Stimulated activated CD8-positive, alpha-beta memory T cell treated with anti-CD3 and anti-CD28 coated beads, Interleukin-7, amount 100 ng/mL, for 24 hours (primary cell): Measurements from ENCODE around the gene AMH.
"Not testable (repeated sequence)": the region's sequence is repeated elsewhere in the genome, so short reads cannot be mapped to it uniquely, and the experiment has no call there.

Experiments used
- DNase-seq: peaks from one replicate; pipeline ENCODE4 v3.0.0-alpha.2; 2020; ENCODE audit warnings: low read depth

AMH gene

GRCh38 chr19:2270423-2271233 lies 21.5 kb downstream of the AMH start:
- no peak for DNase-seq

DNA sequence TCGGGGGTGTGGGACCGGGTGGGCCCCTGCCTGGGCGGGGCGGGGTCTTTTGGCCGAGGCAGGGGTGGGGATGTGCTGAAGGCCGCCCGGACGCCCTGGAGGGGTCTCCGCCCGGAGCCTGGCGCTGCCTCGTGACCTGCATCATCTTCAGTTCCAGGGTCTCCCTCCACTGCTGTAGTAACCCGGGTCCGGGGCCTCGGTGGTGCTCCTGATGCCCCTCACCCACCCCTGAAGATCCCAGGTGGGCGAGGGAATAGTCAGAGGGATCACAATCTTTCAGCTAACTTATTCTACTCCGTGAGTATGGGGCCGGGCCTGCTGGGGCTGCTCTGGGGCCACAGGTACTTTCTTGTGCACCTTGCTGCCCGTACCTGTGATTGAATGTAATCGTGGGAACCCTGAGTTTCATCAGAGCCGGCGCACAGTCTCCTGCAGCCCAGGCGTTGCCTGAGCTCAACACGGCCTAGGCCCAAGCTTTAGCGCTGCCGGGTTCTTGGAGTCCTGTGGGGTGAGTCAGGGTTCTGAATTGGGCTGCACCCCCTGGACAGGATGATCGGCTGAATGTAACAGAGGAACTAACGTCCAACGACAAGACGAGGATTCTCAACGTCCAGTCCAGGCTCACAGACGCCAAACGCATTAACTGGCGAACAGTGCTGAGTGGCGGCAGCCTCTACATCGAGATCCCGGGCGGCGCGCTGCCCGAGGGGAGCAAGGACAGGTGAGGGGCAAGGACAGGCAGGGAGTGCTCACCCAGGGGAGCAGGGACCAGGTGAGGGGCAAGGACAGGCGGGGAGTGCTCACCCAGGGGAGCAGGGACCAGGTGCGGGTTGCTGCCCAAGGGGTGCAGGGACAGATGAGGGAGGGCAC lies 22.3 kb downstream of the AMH start:
- no peak for DNase-seq

- peak; percentile 55 for DNase-seq
Observed at GRCh38 chr19:2273356-2274184, 24.4 kb downstream of the AMH start.

DNA sequence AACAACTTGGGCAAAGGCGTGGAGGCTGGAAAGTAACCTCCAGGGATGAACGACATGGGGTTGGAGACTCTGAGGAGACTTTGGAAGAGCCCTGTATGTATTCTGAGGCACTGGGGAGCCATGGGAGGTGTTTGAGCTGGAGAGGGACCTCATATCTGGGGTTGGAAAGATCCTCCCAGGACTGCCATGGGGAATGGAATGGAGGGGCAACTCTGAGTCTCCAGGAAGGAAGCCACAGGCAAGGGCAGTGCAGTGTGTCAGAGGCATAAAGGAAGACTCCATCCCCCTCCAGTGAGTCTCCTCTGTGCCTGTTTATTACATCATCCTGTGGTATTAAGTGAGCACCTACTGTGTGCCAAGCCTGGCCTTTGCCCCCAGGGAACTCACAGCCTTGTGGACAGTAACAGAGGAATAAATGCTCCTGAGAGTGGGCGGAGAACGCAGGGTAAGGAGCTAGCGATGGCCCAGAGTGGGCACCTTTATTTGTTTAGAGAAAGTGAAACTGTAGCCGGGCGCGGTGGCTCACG lies 25.1 kb downstream of the AMH start:
- DNase-seq, result no peak

- DNase-seq, result no peak
Observed at GRCh38 chr19:2274931-2275535, 25.9 kb downstream of the AMH start.

DNA sequence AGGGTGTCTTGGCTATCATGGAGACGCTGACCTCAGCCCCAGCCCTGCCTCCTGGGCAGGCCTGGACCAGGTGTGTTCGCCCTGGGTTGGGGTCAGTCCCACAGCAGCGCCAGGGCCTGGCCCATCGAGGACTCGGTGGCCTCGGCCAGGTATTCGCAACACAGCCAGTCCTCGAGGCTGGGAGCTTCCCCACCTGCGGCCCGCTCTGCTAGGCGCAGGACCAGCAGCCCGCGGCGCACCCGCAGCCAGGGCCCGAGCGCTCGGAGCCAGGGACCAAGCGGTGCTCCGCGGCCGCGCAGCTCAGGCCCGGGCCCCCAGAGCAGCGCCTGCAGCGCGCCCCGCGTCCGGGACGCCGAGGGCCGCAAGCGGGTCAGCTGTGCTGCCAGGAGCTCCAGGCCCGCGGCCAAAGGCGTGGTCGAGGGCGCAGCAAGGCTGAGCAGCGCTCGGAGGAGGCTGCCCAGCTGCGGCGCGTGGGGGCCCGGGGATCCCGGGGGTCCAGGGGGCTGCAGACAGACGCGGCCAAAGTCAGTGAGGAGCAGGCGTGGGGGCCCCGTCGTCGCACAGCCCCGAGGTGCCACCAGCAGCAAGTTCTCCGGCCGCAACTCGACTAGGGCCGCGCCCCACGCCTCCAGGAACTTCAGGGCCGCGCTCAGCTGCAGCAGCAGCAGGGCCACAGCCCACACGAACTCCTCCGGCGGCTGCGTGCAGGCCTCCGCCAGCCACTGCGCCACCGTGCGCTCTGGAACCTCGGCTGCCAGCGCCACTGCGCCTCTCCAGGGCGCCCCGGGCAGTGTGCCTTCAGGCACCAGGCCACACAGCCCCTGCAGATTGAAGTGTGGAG lies 26.7 kb downstream of the AMH start:
- no peak for DNase-seq

- no peak for DNase-seq
Observed at GRCh38 chr19:2276429-2276986, 27.4 kb downstream of the AMH start.

DNA sequence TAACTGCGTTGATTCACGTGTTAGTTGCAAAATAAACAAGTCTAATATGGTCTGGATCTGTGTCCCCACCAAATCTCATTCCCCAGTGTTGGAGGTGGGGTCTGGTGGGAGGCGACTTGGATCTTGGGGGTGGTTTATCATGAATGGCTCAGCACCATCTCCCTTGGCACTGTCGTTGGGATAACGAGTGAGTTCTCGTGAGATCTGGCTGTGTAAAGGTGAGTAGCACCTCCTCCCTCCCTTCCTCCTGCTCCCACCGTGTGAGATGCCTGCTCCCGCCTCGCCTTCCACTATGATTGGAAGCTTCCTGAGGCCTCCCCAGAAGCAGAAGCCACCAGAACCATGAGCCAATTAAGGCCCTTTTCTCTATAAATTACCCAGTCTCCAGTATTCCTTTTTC lies 28.0 kb downstream of the AMH start:
- no peak for DNase-seq

GRCh38 chr19:2278459-2279158 lies 29.5 kb downstream of the AMH start:
- DNase-seq, result no peak

GRCh38 chr19:2280633-2281264 lies 31.6 kb downstream of the AMH start:
- no peak for DNase-seq

- not testable (repeated sequence) for DNase-seq
Observed at GRCh38 chr19:2281265-2282061, 32.3 kb downstream of the AMH start.

GRCh38 chr19:2282062-2282861 lies 33.1 kb downstream of the AMH start, which contains the start of gene PEAK3:
Gene PEAK3 (minus strand): TSS chr19:2282175. CDS start chr19:2280931, 1,244 bp downstream.
- no peak for DNase-seq

GRCh38 chr19:2282862-2283237 lies 33.7 kb downstream of the AMH start:
- no peak for DNase-seq

- no peak for DNase-seq
Observed at GRCh38 chr19:2283835-2284507, 34.8 kb downstream of the AMH start.

DNA sequence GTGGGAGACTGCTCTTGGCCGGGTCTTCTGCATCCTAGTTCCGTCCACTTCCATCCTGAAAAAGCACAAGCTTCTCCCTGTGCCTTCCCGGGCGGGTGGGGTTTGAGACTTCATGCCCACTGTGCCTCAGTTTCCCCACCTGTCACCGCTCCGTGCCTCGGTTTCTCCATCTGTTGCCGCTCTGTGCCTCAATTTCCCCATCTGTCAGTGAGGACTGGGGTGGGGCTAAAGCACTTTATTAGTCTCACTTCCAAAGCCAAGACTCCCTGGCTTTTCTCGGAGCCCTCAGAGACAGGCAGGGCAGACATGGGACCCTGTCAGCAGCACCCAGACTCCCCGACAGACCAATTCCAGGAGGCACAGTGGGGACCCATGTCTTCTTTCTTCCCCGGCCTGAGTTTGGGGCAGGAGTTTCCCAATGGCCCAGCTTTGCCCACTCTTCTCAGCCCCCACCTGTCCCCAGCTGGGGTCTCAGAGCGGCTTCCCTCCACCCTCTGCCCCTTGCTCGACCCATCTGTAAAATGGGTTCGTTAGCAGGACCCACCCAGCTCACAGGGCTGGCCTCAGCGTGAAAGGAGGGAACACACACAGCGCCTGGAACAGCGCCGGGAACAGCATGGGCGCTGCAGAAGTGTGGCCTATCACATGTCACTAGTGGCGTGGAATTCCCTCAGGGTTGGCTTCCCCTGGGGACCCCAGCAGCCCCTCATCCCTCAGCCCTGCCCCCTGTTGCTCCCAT lies 37.4 kb downstream of the AMH start:
- DNase-seq, result no peak
